Calu3 (cell line): ENCODE data around the gene MAPKAPK3. TPM values are rescaled to one million over a fixed set of nuclear protein-coding genes. Genes with fewer than 3 reads are reported as not detected.

Experiments
- BruUV-seq: library from RNA; stranded (reverse); fragments of 400-500 nt; replicated peaks from 2 replicates; lab custom pipeline; 2021; lab: Mats Ljungman, UMichigan
- CTCF ChIA-PET: fragments of 300-600 bp; sonication (Branson Sonifier 250); formaldehyde crosslinking; loops from one replicate; lab custom pipeline; 2022; ENCODE audit warnings: antibody characterized with exemption; lab: Charles Lee
- DNase-seq: peaks from one replicate; pipeline ENCODE4 v3.0.0; 2022
- H3K27ac Mint-ChIP-seq: one replicate; pipeline ENCODE4 v1.8.0; 2022; ENCODE audit warnings: mixed read lengths; ENCODE audit not compliant: unreplicated experiment
- H3K27me3 Mint-ChIP-seq: one replicate; pipeline ENCODE4 v1.8.0; 2022; ENCODE audit warnings: mixed read lengths; ENCODE audit not compliant: unreplicated experiment
- H3K36me3 Mint-ChIP-seq: one replicate; pipeline ENCODE4 v1.8.0; 2022; ENCODE audit warnings: mild to moderate bottlenecking, moderate library complexity, mixed read lengths; ENCODE audit not compliant: insufficient read depth, unreplicated experiment
- H3K4me1 Mint-ChIP-seq: one replicate; pipeline ENCODE4 v1.8.0; 2022; ENCODE audit warnings: mild to moderate bottlenecking, low read depth, mixed read lengths; ENCODE audit not compliant: unreplicated experiment
- H3K4me3 Mint-ChIP-seq: one replicate; pipeline ENCODE4 v1.8.0; 2022; ENCODE audit warnings: mild to moderate bottlenecking, low read depth, moderate library complexity, mixed read lengths; ENCODE audit not compliant: unreplicated experiment
- H3K9me3 Mint-ChIP-seq: one replicate; pipeline ENCODE4 v1.8.0; 2022; ENCODE audit warnings: low read depth, mixed read lengths; ENCODE audit not compliant: unreplicated experiment
- CTCF ChIP-seq: fragments of 200-600 bp; IDR thresholded peaks from one replicate; pipeline ENCODE4 v1.8.0; 2022; ENCODE audit warnings: antibody characterized with exemption; ENCODE audit not compliant: unreplicated experiment
- intact Hi-C: fragments of 100-400 bp; cut with micrococcal nuclease; formaldehyde crosslinking; loops from one replicate; pipeline ENCODE4 v1.10.0; 2022; ENCODE audit not compliant: unreplicated experiment
- total RNA-seq: library from RNA; stranded (reverse); gene quantifications from 2 replicates; pipeline ENCODE4 v1.2.3, GENCODE V29; 2022

The MAPKAPK3 gene
- total RNA-seq, 1 experiment from 2014 or later = 40.6 TPM

- no peak overlapping the region for H3K27ac Mint-ChIP-seq
- no peak overlapping the region for H3K4me3 Mint-ChIP-seq
- H3K27me3 Mint-ChIP-seq = no peaks in the 10 kb centered on the region
- BruUV-seq = no TSS peak
- intact Hi-C loops = no loop called here
- no peak for TF ChIP-seq CTCF
- H3K4me1 Mint-ChIP-seq = no peaks in the 10 kb centered on the region
- H3K36me3 Mint-ChIP-seq = peaks cover 5% of the 10 kb centered on the region
- CTCF ChIA-PET = no interaction called here
- no peak for DNase-seq
- H3K9me3 Mint-ChIP-seq = no peaks in the 10 kb centered on the region
These were observed 33.1 kb downstream of the MAPKAPK3 start for GRCh38 chr3:50650018-50650417.

DNA sequence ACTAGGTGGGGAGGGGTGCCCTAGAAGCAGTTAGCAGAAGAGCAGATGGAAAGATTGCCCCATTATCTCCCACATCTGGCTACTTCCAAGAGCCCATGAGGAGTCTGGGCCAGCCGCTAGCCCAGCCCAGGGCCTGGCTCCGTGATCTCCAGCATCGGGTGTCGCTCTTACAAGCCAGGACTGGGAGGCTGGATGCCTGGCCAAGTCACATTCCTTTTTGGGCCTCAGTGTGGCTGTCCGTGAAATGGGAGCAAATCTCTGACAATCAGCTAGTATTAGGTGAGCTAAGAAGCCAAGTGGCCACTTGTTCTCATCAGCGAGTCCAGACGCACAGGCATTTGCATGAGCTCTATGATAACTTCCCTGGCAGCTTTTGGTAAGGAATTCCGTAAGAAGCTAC, 34.5 kb downstream of the MAPKAPK3 start:
- no peaks in the 10 kb centered on the region for H3K9me3 Mint-ChIP-seq
- H3K4me1 Mint-ChIP-seq = no peaks in the 10 kb centered on the region
- no peak for TF ChIP-seq CTCF
- H3K36me3 Mint-ChIP-seq = peaks cover 5% of the 10 kb centered on the region
- H3K27me3 Mint-ChIP-seq = no peaks in the 10 kb centered on the region
- no TSS peak for BruUV-seq
- no peak for DNase-seq
- intact Hi-C loops = no loop called here
- H3K4me3 Mint-ChIP-seq = no peak overlapping the region
- H3K27ac Mint-ChIP-seq = no peak overlapping the region
- CTCF ChIA-PET = interaction anchor here (3.2 kb wide), 1 partner anchor 35 kb away, joined by 56 read pairs; the partner anchor contains the start of gene MAPKAPK3

DNA sequence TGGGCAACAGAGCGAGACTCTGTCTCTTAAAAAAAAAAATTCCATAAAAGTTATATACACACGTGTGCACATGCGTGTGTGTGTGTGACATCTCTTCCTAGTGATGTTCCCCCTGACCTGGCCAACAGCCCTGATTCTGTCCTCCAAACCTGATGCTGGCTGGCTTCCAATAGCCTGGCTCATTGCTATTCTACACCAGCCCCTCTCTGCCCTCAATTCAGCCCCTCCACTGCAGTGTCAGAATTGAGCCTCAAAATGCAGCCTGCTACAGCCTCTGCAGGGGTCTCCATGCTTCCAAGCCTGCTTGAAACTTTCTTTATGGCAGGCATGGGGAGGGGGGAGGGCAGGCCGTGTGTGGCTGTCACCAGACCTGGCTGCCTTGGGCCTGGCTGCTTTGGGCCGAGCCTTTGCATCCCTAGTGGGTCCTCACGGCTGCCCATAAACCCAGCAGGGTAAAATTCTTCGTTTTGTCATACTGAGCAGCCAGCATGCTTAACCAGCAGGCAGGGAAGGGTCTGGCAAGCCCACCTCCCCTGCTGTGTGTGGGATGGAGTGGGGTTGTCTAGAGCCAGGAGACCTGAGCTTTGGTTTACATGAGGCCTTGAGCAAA, 35.1 kb downstream of the MAPKAPK3 start:
- Mint-ChIP-seq H3K4me1 (no peaks in the 10 kb centered on the region), H3K27me3 (no peaks in the 10 kb centered on the region), H3K4me3 (no peak overlapping the region), H3K36me3 (peaks cover 5% of the 10 kb centered on the region), H3K9me3 (no peaks in the 10 kb centered on the region), H3K27ac (no peak overlapping the region)
- CTCF ChIA-PET = interaction anchor here (0.6 to 3.2 kb wide), 9 partner anchors 13 to 58 kb away, joined by 3 to 56 read pairs (median 4); partner anchors contain the start of genes CISH and MAPKAPK3
- intact Hi-C loops = loop anchor here (1.0 kb wide), 1 partner anchor 36 kb away; no protein-coding TSS in a partner anchor
- TF ChIP-seq CTCF = no peak
- no TSS peak for BruUV-seq
- no peak for DNase-seq

DNA sequence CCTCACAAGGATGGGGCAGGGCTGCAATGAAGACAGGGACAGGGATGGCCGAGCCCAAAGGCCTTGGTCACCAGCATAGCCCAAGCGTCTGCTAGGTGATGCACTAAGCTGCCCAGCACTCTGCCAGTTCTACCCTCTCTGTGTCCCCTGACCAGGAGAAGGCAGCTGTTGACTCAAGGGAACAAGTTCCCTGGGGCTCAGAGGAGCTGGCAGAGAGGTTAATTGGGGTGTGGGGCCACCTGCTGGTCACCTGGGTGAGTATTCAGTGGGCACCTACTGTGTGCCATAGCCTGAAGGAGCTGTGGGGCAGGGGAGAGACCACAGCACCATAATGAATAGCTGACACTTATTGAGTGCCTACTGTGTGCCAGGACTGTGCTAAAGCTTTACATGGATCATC, 35.8 kb downstream of the MAPKAPK3 start:
- CTCF ChIA-PET = interaction anchor here (0.6 to 3.2 kb wide), 11 partner anchors 14 to 63 kb away, joined by 3 to 56 read pairs (median 4); partner anchors contain the start of genes CISH and MAPKAPK3
- no TSS peak for BruUV-seq

More for the DNA sequence above, 35.8 kb downstream of the MAPKAPK3 start:
- H3K27me3 Mint-ChIP-seq = peaks cover 3% of the 10 kb centered on the region
- H3K4me1 Mint-ChIP-seq = no peaks in the 10 kb centered on the region
- H3K27ac Mint-ChIP-seq = no peak overlapping the region
- H3K9me3 Mint-ChIP-seq = no peaks in the 10 kb centered on the region
- H3K4me3 Mint-ChIP-seq = no peak overlapping the region
- intact Hi-C loops = loop anchor here (1.0 kb wide), 1 partner anchor 36 kb away; no protein-coding TSS in a partner anchor
- peaks cover 5% of the 10 kb centered on the region for H3K36me3 Mint-ChIP-seq
- TF ChIP-seq CTCF = peak; percentile 76
- peak; percentile 78 for DNase-seq
